ENCODE results near the gene RGS18.

DNA sequence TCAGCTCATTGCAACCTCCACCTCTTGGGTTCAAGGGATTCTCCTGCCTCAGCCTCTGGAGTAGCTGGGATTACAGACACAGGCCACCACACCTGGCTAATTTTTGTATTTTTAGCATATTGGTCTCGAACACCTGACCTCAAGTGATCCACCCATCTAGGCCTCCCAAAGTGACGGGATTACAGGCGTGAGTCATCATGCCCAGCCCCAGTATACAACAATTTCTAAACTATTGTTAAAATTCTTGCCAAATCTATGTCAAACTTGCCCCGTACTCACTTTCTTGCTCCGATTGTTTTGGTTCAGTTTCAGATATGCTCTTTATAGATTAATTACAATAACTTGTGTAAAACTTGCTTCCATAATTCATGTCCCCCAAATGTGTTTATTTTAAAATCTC is 4.1 kb downstream of the RGS18 start:
- no peak for TF ChIP-seq POLR2A (IDR thresholded peaks at IDR 0.05)
- TF ChIP-seq, protein P1, sequence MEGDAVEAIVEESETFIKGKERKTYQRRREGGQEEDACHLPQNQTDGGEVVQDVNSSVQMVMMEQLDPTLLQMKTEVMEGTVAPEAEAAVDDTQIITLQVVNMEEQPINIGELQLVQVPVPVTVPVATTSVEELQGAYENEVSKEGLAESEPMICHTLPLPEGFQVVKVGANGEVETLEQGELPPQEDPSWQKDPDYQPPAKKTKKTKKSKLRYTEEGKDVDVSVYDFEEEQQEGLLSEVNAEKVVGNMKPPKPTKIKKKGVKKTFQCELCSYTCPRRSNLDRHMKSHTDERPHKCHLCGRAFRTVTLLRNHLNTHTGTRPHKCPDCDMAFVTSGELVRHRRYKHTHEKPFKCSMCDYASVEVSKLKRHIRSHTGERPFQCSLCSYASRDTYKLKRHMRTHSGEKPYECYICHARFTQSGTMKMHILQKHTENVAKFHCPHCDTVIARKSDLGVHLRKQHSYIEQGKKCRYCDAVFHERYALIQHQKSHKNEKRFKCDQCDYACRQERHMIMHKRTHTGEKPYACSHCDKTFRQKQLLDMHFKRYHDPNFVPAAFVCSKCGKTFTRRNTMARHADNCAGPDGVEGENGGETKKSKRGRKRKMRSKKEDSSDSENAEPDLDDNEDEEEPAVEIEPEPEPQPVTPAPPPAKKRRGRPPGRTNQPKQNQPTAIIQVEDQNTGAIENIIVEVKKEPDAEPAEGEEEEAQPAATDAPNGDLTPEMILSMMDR (IDR thresholded peaks at IDR 0.05) = no peak
